GM10266 (cell line): ENCODE results near the gene TTC27.
"Not testable (repeated sequence)": the region's sequence is repeated elsewhere in the genome, so short reads cannot be mapped to it uniquely, and the experiment has no call there.

Source experiments
- DNase-seq: peaks from one replicate; pipeline ENCODE4 v3.0.0; 2012; ENCODE audit errors: extremely low spot score
- CTCF ChIP-seq: IDR thresholded peaks from 2 replicates; pipeline ENCODE4 v1.5.1; 2012; ENCODE audit warnings: mild to moderate bottlenecking, low read depth; ENCODE audit not compliant: control insufficient read depth, insufficient read depth; ENCODE audit errors: missing control alignments

Gene TTC27

GRCh38 chr2:32835148-32835547, 207.3 kb downstream of the TTC27 start:
- TF ChIP-seq CTCF: no peak
- no peak for DNase-seq

GRCh38 chr2:32836933-32837332, 209.1 kb downstream of the TTC27 start:
- DNase-seq: no peak

GRCh38 chr2:32838418-32838817, 210.6 kb downstream of the TTC27 start:
- TF ChIP-seq CTCF: no peak
- no peak for DNase-seq

More at GRCh38 chr2:32836933-32837332, 209.1 kb downstream of the TTC27 start:
- no peak for TF ChIP-seq CTCF

GRCh38 chr2:32838949-32839348, 211.1 kb downstream of the TTC27 start:
- no peak for DNase-seq
- TF ChIP-seq CTCF: no peak

- no peak for DNase-seq
- TF ChIP-seq CTCF: no peak
These were observed 214.4 kb downstream of the TTC27 start for GRCh38 chr2:32841931-32842898.

- DNase-seq: no peak
- TF ChIP-seq CTCF: no peak
These were observed 215.8 kb downstream of the TTC27 start for GRCh38 chr2:32843699-32844098.

GRCh38 chr2:32844253-32844652, 216.4 kb downstream of the TTC27 start:
- no peak for DNase-seq
- TF ChIP-seq CTCF: no peak

- not testable (repeated sequence) for DNase-seq
These were observed 218.4 kb downstream of the TTC27 start for GRCh38 chr2:32846274-32846673.
